MCF 10A (cell line): Measurements from ENCODE around the gene BCAM. TPM values are rescaled to one million over a fixed set of nuclear protein-coding genes. Genes with fewer than 3 reads are reported as not detected.
A peak's percentile ranks its signal among the peaks of the same experiment; 100 is the strongest.

ENCODE experiments used
- Bru-seq: library from RNA; stranded (reverse); fragments of 400-500 nt; gene quantifications from one replicate; lab custom pipeline; 2021; lab: Mats Ljungman, UMichigan
- BruChase-seq, 2 experiments: library from RNA; stranded (reverse); fragments of 400-500 nt; gene quantifications; one replicate each; lab custom pipeline; 2021; lab: Mats Ljungman, UMichigan
- BruUV-seq: library from RNA; stranded (reverse); fragments of 400-500 nt; replicated peaks from 2 replicates; lab custom pipeline; 2021; lab: Mats Ljungman, UMichigan
- CTCF ChIA-PET: fragments of 300-600 bp; sonication (Branson Sonifier 250); formaldehyde crosslinking; extraction: SDS; loops from one replicate; lab custom pipeline; 2021; ENCODE audit warnings: antibody characterized with exemption, inconsistent platforms; lab: Yijun Ruan, JAX
- POLR2A ChIA-PET: fragments of 300-600, 350-650 bp; sonication (Branson Sonifier 250); formaldehyde crosslinking; extraction: SDS; loops from one replicate; lab custom pipeline; 2020; ENCODE audit warnings: antibody characterized with exemption, inconsistent platforms; lab: Yijun Ruan, JAX
- DNase-seq: peaks from one replicate; pipeline ENCODE4 v3.0.0-alpha.2; 2018; ENCODE audit not compliant: unreplicated experiment
- H3K27ac Mint-ChIP-seq: one replicate; pipeline ENCODE4 v1.8.0; 2022; ENCODE audit warnings: mild to moderate bottlenecking, low read depth, mixed read lengths; ENCODE audit not compliant: unreplicated experiment
- H3K27me3 Mint-ChIP-seq: one replicate; pipeline ENCODE4 v1.8.0; 2022; ENCODE audit warnings: mixed read lengths; ENCODE audit not compliant: insufficient read depth, unreplicated experiment
- H3K36me3 Mint-ChIP-seq: one replicate; pipeline ENCODE4 v1.8.0; 2022; ENCODE audit warnings: mild to moderate bottlenecking, moderate library complexity, mixed read lengths; ENCODE audit not compliant: insufficient read depth, unreplicated experiment
- H3K4me1 Mint-ChIP-seq: one replicate; pipeline ENCODE4 v1.8.0; 2022; ENCODE audit warnings: mixed read lengths; ENCODE audit not compliant: insufficient read depth, unreplicated experiment
- H3K4me3 Mint-ChIP-seq: one replicate; pipeline ENCODE4 v1.8.0; 2022; ENCODE audit warnings: mild to moderate bottlenecking, moderate library complexity, mixed read lengths; ENCODE audit not compliant: unreplicated experiment
- H3K9me3 Mint-ChIP-seq: one replicate; pipeline ENCODE4 v1.8.0; 2022; ENCODE audit warnings: mixed read lengths; ENCODE audit not compliant: unreplicated experiment
- CTCF ChIP-seq: fragments of 200-600 bp; IDR thresholded peaks from one replicate; pipeline ENCODE4 v1.8.0; 2022; ENCODE audit warnings: antibody characterized with exemption, mild to moderate bottlenecking; ENCODE audit not compliant: unreplicated experiment
- intact Hi-C: fragments of 100-400 bp; cut with micrococcal nuclease; formaldehyde crosslinking; loops from 2 replicates; pipeline ENCODE4 v1.14.1; 2022
- long read RNA-seq: library from polyadenylated mRNA; stranded (forward); transcript quantifications from one replicate; pipeline ENCODE4 v2.0.0, GENCODE V29; 2022
- total RNA-seq: library from RNA; stranded (reverse); gene quantifications from 2 replicates; pipeline ENCODE4 v1.2.3, GENCODE V29; 2022

Gene BCAM
- 2.9 and 5.0 TPM in 2 replicates for total RNA-seq
- percentile 23 among the genes with signal in this experiment for Bru-seq, nascent RNA
- BruChase-seq, experiment 1, labeled RNA remaining after a 6-hour chase = percentile 50 among the genes with signal in this experiment
- BruChase-seq, experiment 2, labeled RNA remaining after a 2-hour chase = percentile 39 among the genes with signal in this experiment
- long read RNA-seq, partial matches to known transcripts = 0 of 1 reads
- long read RNA-seq, other reads (novel, unspliced or antisense) = 0 of 1 reads

GRCh38 chr19:44808463-44809371, at the start of gene BCAM:
TSS of gene BCAM (plus strand) at chr19:44809103. CDS start at chr19:44809125, 22 bp downstream.
- TF ChIP-seq CTCF = no peak
- Mint-ChIP-seq H3K36me3 (no peaks in the 10 kb centered on the region), H3K4me1 (peaks cover 17% of the 10 kb centered on the region), H3K27me3 (no peaks in the 10 kb centered on the region), H3K4me3 (peak within 1 kb of the TSS; percentile 53), H3K9me3 (no peaks in the 10 kb centered on the region), H3K27ac (no peak within 1 kb of the TSS)
- peak; percentile 66 for DNase-seq
- ChIA-PET CTCF (interaction anchor here (0.6 to 2.3 kb wide), 10 partner anchors 10 to 120 kb away, joined by 3 to 9 read pairs (median 6); partner anchors contain the start of gene NECTIN2), POLR2A (interaction anchor here (1.2 kb wide), 1 partner anchor 81 kb away, joined by 7 read pairs; no protein-coding TSS in a partner anchor)
- no TSS peak for BruUV-seq
- intact Hi-C loops = no loop called here

GRCh38 chr19:44762038-44762437, 46.9 kb upstream of the BCAM start:
- POLR2A ChIA-PET = interaction anchor here (0.9 kb wide), 1 partner anchor 40 kb away, joined by 3 read pairs; no protein-coding TSS in a partner anchor

GRCh38 chr19:44765033-44765948, 43.6 kb upstream of the BCAM start:
- H3K36me3 Mint-ChIP-seq = peaks cover 13% of the 10 kb centered on the region
- TF ChIP-seq CTCF = no peak
- no TSS peak for BruUV-seq
- no peaks in the 10 kb centered on the region for H3K9me3 Mint-ChIP-seq
- no peak overlapping the region for H3K27ac Mint-ChIP-seq
- intact Hi-C loops = no loop called here
- peak; percentile 52 for DNase-seq
- ChIA-PET CTCF (interaction anchor here (0.6 to 19.2 kb wide), 11 partner anchors 8 to 194 kb away, joined by 3 to 414 read pairs (median 3); partner anchors contain the start of gene NECTIN2), POLR2A (interaction anchor here (1.1 to 3.4 kb wide), 4 partner anchors 12 to 43 kb away, joined by 4 to 14 read pairs (median 6); partner anchors contain the start of gene BCL3)
- no peak overlapping the region for H3K4me3 Mint-ChIP-seq
- H3K4me1 Mint-ChIP-seq = peaks cover 7% of the 10 kb centered on the region
- H3K27me3 Mint-ChIP-seq = no peaks in the 10 kb centered on the region

More at GRCh38 chr19:44762038-44762437, 46.9 kb upstream of the BCAM start:
- no peak for DNase-seq
- intact Hi-C loops = no loop called here
- no peak overlapping the region for H3K4me3 Mint-ChIP-seq
- no TSS peak for BruUV-seq
- CTCF ChIA-PET = interaction anchor here (0.6 kb wide), 1 partner anchor 11 kb away, joined by 3 read pairs; no protein-coding TSS in a partner anchor
- H3K4me1 Mint-ChIP-seq = peaks cover 6% of the 10 kb centered on the region
- no peaks in the 10 kb centered on the region for H3K27me3 Mint-ChIP-seq
- no peaks in the 10 kb centered on the region for H3K9me3 Mint-ChIP-seq
- no peak overlapping the region for H3K27ac Mint-ChIP-seq
- peaks cover 41% of the 10 kb centered on the region for H3K36me3 Mint-ChIP-seq
- TF ChIP-seq CTCF = no peak
